Activated naive CD4-positive, alpha-beta T cell treated with anti-CD3 and anti-CD28 coated beads, Interleukin-2, amount 50 U/mL, for 24 hours (primary cell): Measurements from ENCODE around the gene GPATCH2.
"Not testable (repeated sequence)": the region's sequence is repeated elsewhere in the genome, so short reads cannot be mapped to it uniquely, and the experiment has no call there.

Experiments
- H3K27ac Mint-ChIP-seq: one replicate; pipeline ENCODE4 v1.8.0; 2021; ENCODE audit warnings: mild to moderate bottlenecking, mixed read lengths
- H3K27me3 Mint-ChIP-seq: one replicate; pipeline ENCODE4 v1.8.0; 2021; ENCODE audit warnings: mixed read lengths
- H3K36me3 Mint-ChIP-seq: one replicate; pipeline ENCODE4 v1.8.0; 2021; ENCODE audit warnings: mixed read lengths
- H3K4me1 Mint-ChIP-seq: one replicate; pipeline ENCODE4 v1.8.0; 2021; ENCODE audit warnings: mixed read lengths
- H3K4me3 Mint-ChIP-seq: one replicate; pipeline ENCODE4 v1.8.0; 2021; ENCODE audit warnings: mild to moderate bottlenecking, mixed read lengths
- H3K9me3 Mint-ChIP-seq: one replicate; pipeline ENCODE4 v1.8.0; 2021; ENCODE audit warnings: mixed read lengths

GPATCH2 gene

DNA sequence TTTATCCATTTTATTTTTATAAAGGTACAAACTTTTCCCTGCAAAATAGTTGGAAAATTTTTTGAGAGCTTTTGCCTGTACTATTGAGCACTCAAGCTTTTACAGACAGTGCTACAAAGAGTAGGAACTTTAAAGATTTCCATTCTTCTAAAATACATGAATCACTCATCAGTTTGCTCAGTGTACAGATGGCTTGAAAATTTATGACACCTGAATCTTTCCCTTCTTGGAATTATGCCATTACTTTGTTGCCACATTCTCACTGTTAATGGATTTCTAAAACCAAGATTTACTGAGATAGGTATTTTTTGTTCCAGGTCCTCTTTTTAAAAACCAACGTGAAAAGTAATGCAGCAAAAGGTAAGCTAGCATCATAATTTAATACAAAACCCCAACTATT is 76.0 kb downstream of the GPATCH2 start:
- Mint-ChIP-seq H3K27ac (no peak overlapping the region), H3K4me3 (no peak overlapping the region), H3K4me1 (no peaks in the 10 kb centered on the region), H3K27me3 (no peaks in the 10 kb centered on the region), H3K9me3 (no peaks in the 10 kb centered on the region), H3K36me3 (peaks cover 12% of the 10 kb centered on the region)

DNA sequence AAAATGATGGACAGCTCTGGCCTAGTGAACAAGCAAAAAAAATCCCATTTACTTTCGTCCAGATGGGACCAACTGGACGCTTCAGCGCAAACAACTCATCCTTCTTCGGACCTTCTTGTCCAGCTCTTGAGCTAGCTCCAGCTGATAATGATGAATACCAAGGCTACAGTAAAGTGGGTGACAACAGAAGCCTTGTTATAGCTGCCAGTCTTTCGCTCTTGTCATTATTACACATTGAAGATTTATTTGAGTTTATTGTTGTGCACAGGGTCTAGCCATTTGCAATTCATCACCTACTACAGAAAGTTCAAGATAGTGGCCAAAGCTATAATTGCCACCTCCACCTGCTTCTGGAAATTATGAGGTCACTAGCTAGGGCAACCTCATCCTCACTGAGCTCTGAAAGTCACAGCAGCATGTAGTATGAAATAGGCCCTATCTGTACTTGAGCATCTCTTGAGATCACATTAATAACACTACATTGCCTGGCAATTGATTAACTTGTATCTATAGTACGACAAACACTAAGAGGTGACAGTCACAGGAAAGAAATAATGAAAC is 76.9 kb downstream of the GPATCH2 start:
- H3K27me3 Mint-ChIP-seq, result no peaks in the 10 kb centered on the region
- no peaks in the 10 kb centered on the region for H3K4me1 Mint-ChIP-seq
- no peak overlapping the region for H3K4me3 Mint-ChIP-seq
- peaks cover 10% of the 10 kb centered on the region for H3K36me3 Mint-ChIP-seq
- H3K9me3 Mint-ChIP-seq, result peaks cover 5% of the 10 kb centered on the region
- no peak overlapping the region for H3K27ac Mint-ChIP-seq

DNA sequence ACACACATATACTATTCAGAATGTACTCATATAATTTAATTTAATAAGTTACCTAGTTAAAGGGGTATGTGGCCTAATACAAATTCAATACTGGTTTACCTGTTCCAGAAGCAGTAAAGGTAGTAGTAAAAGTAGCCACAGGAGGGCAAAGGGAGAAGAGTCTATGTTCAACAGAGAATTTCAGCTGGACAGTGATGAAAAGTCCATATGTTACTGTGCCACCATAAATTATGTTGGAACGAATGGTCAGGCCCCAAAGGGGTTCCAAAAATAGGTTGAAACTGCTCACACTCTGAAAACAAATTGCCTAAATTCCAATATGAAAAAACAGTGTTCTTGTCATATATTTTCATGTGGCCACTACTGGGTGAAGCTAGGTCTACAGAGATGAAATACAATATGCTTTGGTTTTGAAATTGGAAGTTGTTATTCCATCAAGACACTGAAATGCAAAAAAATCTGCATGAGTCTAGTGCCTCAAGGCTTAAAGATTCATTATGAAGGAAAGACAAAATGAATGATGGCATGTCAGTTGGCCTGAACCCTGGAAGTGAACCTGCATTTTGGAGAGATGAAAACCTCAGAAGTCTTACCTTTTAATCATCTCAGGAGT is 78.4 kb downstream of the GPATCH2 start:
- Mint-ChIP-seq H3K36me3 (peaks cover 14% of the 10 kb centered on the region), H3K9me3 (peaks cover 5% of the 10 kb centered on the region), H3K27me3 (no peaks in the 10 kb centered on the region), H3K27ac (no peak overlapping the region), H3K4me3 (no peak overlapping the region), H3K4me1 (no peaks in the 10 kb centered on the region)

DNA sequence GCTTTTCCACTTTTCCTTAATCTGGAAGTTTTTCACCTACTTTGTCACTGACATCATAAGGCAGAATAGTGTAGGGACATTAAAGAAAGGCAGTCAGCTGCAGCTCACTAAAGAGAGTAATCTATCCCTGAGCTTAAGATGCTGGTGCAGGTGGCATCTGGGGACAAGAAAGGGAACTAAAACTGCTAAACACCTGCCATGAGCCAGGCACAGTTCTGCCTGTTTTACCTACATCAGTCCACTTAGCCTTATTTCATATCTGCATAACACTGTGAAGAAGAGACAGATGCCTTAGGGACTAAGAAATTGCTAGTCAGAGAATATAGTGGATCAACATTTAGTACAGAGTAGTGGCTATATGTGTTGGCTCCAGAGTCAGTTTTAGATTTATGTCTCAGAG is 88.1 kb downstream of the GPATCH2 start:
- H3K4me1 Mint-ChIP-seq, result no peaks in the 10 kb centered on the region
- no peaks in the 10 kb centered on the region for H3K9me3 Mint-ChIP-seq
- H3K4me3 Mint-ChIP-seq, result no peak overlapping the region
- peaks cover 9% of the 10 kb centered on the region for H3K36me3 Mint-ChIP-seq
- H3K27ac Mint-ChIP-seq, result no peak overlapping the region
- no peaks in the 10 kb centered on the region for H3K27me3 Mint-ChIP-seq

DNA sequence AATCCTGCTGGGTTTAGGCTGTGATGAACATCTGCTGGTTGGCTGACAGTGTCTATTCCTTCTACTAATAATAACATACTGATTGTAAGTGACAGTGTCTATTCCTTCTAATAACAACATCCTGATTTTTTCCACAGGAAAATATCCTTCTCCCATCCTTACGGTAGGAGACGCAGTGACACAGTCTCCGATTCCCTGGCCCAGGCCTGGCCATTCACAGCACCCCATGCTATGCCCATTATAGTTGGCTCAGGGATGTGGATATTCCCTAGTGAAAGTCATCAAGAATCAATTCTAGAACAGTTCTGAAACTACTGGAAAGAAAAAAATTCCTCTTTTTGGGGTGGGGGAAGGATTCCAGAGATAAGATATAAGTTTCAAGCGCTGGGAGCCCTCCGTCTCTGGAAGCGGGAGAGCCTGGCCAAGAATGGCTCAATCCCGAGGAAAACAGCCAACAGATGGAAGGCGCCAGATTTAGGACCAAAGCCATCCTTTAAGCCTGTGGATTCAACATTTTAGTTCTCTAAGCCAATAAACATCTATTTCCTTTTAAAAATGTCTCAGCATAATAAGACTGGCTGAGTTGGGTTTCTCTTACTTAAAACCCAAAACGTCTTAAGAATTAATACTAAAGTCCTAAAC is 88.6 kb downstream of the GPATCH2 start:
- peaks cover 8% of the 10 kb centered on the region for H3K36me3 Mint-ChIP-seq
- no peaks in the 10 kb centered on the region for H3K27me3 Mint-ChIP-seq
- H3K4me3 Mint-ChIP-seq, result no peak overlapping the region
- H3K4me1 Mint-ChIP-seq, result no peaks in the 10 kb centered on the region
- H3K27ac Mint-ChIP-seq, result no peak overlapping the region
- no peaks in the 10 kb centered on the region for H3K9me3 Mint-ChIP-seq

DNA sequence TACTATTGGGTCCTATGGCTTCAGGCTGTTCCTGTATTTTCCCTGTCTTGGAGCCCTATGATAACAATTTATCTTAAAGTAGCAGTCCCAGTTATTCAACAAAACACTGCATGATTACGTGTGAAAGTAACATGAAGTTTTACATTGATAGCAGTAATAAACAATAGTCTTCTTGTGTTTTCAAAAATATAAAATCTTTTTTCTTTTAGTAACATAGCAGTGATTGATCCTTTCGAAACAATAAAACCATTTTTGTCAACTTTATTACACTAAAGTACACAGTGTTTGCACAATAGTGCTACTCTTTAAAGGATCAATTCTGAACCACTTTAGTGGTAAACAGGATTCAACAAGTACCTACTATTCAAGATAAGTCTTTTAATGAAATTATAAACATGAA is 90.6 kb downstream of the GPATCH2 start:
- H3K27ac Mint-ChIP-seq, result no peak overlapping the region
- no peaks in the 10 kb centered on the region for H3K27me3 Mint-ChIP-seq
- no peaks in the 10 kb centered on the region for H3K4me1 Mint-ChIP-seq
- no peaks in the 10 kb centered on the region for H3K9me3 Mint-ChIP-seq
- H3K4me3 Mint-ChIP-seq, result no peak overlapping the region
- H3K36me3 Mint-ChIP-seq, result peaks cover 3% of the 10 kb centered on the region

DNA sequence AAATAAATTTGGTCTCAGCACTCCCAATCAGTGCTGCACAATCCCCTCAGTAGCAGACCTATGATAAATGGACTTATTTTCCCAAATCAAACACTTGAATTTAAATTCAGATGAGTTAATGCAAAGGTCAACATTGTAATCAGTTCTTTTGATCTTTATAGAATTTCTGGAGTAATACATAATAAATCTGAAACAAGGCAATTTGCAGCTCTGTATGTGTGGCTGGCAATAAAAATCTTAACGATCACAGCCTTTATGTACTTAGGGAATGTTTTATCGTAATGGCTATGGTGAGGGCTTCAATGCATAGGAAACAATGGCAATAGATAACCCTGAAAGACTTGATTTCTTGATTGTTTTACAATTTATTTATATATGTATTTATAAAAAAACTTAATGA is 91.4 kb downstream of the GPATCH2 start:
- Mint-ChIP-seq H3K4me1 (no peaks in the 10 kb centered on the region), H3K36me3 (peaks cover 5% of the 10 kb centered on the region), H3K27ac (no peak overlapping the region), H3K9me3 (no peaks in the 10 kb centered on the region), H3K4me3 (no peak overlapping the region), H3K27me3 (no peaks in the 10 kb centered on the region)

DNA sequence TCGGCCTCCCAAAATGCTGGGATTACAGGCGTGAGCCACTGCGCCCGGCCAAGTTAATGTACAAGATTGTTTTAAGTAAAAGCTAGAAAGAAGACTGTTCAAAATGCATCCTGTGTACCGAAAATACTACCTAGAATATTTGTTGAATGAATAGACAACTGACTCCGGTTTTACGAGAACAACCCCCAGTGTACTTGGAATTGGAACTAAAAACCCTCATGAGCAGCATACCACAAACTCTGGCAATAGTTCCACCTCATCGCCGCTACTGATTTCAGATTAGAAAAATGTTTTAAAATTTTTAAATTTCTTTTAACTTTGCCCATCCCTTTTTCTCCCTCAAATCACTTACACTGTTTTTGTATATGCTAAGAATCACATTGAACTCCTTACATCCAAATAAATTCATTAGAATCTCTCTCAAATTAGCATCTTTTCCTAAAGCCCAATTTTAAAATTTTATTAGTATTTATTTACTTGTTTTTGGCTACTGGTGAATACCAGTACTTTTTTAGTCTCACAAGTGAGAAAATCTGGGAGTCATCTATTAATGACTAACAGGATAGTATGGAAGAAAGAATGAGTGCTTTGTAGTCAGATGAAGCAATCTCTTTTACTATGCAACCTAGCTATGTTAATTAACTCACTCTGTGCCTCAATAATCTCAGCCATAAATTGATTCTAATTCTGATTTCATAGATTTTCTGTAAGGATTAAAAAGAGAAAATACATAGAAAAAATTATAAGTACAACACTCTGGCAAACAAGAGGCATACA is 95.1 kb downstream of the GPATCH2 start:
- Mint-ChIP-seq H3K27me3 (no peaks in the 10 kb centered on the region), H3K9me3 (no peaks in the 10 kb centered on the region), H3K4me1 (no peaks in the 10 kb centered on the region), H3K27ac (no peak overlapping the region), H3K36me3 (peaks cover 6% of the 10 kb centered on the region), H3K4me3 (no peak overlapping the region)

DNA sequence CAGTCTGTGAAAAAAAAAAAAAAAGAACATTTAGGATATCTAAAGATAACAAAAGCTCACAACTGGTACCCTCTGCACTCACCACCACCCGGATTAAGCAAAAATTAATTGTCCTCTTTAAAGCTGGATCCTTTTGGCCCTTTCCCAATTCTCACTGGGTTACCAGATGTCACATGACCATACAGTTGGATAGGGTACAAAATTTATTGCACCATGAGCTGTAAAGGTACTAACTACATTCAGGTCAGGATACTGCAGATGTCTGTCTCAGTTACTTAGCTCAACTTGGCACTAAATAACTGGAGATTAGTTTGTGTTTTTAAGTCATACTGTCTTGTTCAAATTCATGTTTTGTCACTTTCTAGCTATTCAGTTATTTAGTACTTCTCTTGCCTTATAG is 96.3 kb downstream of the GPATCH2 start:
- Mint-ChIP-seq H3K4me1 (no peaks in the 10 kb centered on the region), H3K27me3 (no peaks in the 10 kb centered on the region), H3K27ac (no peak overlapping the region), H3K4me3 (no peak overlapping the region), H3K36me3 (peaks cover 10% of the 10 kb centered on the region), H3K9me3 (no peaks in the 10 kb centered on the region)

DNA sequence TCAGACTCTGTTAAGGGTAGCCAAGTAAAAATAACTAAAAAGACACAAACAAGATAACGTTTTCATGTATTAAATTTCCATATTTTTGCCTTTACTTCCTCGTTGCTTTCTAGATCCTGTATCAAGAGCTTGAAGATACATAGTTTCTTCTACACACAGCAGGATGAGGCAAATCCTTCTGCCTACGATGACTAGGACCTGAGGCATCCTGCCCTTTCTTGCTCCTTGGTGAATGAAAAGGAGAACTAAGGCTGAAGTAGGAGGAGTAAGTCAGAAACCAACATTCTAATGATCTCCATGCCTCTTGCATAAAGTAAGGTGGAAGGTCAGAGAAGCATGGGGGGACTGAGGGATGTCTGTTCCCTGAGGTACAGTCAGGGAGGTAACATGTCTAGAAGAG is 102.6 kb downstream of the GPATCH2 start:
- Mint-ChIP-seq H3K36me3 (peaks cover 15% of the 10 kb centered on the region), H3K27me3 (no peaks in the 10 kb centered on the region), H3K4me3 (no peak overlapping the region), H3K9me3 (no peaks in the 10 kb centered on the region), H3K27ac (no peak overlapping the region), H3K4me1 (no peaks in the 10 kb centered on the region)

DNA sequence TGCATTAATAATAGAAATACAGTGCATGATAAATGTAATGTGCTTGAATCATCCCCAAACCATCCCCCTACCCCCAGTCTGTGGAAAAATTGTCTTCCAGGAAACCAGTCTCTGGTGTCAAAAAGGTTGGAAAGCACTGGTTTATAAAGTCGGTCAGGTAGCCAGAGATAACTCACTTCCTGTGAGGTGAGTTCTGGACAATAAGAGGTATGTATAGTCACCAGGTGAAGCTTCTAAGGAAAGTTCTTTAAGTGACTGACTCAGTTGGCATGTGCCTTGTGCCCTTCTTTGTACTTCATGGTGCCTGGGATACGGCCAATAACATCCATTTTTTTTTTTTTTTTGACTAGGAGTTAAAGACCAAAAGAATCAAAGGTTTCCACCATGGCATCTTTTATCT is 103.7 kb downstream of the GPATCH2 start:
- H3K4me3 Mint-ChIP-seq, result no peak overlapping the region
- no peak overlapping the region for H3K27ac Mint-ChIP-seq

DNA sequence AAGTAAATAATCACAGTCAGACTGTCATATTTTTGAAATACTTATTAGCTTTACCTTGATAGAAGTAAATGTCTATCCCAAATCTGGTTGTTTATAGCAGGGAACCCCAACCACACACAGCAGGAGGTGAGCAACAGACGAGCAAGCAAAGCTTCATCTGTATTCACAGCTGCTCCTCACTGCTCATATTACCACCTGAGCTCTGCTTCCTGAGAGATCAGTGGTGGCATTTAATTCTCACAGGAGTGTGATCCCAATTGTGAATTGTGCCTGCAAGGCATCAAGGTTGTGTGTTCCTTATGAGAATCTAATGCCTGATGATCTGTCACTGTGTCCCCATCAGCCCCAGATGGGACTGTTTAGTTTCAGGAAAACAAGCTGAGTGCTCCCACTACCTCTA is 104.3 kb downstream of the GPATCH2 start:
- H3K27ac Mint-ChIP-seq, result no peak overlapping the region
- no peaks in the 10 kb centered on the region for H3K4me1 Mint-ChIP-seq
- no peaks in the 10 kb centered on the region for H3K27me3 Mint-ChIP-seq
- H3K36me3 Mint-ChIP-seq, result peaks cover 12% of the 10 kb centered on the region
- no peaks in the 10 kb centered on the region for H3K9me3 Mint-ChIP-seq
- no peak overlapping the region for H3K4me3 Mint-ChIP-seq

More for the DNA sequence above, 103.7 kb downstream of the GPATCH2 start:
- Mint-ChIP-seq H3K4me1 (no peaks in the 10 kb centered on the region), H3K9me3 (no peaks in the 10 kb centered on the region), H3K36me3 (peaks cover 15% of the 10 kb centered on the region), H3K27me3 (no peaks in the 10 kb centered on the region)

DNA sequence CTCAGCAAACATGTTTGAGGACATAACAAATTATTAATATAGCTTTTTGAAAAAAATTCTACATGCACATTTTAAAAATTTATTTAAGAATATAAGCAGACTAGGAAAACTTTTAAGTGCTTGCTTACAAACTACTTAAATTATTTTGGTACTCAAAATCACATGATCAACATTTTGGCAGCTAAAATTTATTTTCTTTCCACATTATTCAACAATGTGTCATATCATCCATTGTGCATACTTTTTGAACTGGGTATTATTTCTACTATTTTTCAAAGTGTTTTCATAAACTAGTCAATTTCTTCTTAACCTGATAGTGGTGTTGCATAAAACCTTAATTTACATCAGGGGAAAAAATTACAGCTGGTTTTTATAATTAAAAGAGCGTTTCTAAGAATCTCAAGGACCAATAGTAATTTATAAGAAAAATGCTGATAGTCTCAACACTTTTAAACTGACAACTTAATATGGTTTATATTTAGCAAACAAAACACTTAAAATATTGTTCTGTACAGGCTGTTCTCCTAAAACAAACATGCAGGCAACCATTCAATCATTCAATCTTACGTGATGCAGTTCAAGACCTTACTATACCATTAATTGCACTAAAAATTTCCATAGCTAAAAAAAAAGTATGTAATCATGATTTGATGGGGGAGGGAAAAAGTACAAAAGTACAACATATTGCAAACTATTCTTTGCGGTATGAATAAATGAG is 105.0 kb downstream of the GPATCH2 start:
- H3K27me3 Mint-ChIP-seq, result no peaks in the 10 kb centered on the region
- no peaks in the 10 kb centered on the region for H3K9me3 Mint-ChIP-seq
- H3K27ac Mint-ChIP-seq, result no peak overlapping the region
- H3K4me3 Mint-ChIP-seq, result no peak overlapping the region
- H3K4me1 Mint-ChIP-seq, result no peaks in the 10 kb centered on the region
- H3K36me3 Mint-ChIP-seq, result peaks cover 12% of the 10 kb centered on the region

DNA sequence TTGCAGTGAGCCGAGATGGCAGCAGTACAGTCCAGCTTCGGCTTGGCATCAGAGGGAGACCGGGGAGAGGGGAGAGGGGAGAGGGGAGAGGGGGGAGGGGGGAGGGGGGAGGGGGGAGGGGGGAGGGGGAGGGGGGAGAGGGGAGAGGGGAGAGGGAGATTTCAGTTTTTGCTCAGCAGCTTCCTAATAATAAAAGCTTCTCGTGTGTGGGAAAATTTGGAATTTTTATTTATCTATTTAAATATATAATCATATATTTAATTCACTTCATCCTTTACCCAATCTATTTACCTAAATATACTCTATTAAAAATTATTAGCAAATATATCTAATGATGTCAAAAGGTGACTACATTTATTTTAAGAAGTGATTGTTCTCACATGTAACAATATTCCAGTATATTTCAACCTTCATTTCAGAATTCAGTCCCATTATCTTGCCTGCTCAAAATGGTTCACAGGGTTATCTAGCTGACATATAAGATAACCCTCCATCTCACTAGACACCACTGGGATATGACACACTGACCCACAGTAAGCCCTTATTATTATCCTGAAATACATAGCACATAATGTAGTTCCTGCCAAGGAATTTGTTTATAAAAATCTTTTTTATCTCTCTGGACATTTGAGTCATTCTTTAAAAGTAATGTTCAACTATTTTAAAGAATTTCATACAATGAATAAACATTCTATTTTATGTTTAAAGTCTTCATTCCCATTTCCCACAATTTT is 105.9 kb downstream of the GPATCH2 start:
- Mint-ChIP-seq H3K27ac (no peak overlapping the region), H3K4me3 (no peak overlapping the region), H3K36me3 (peaks cover 9% of the 10 kb centered on the region), H3K27me3 (no peaks in the 10 kb centered on the region), H3K4me1 (no peaks in the 10 kb centered on the region), H3K9me3 (no peaks in the 10 kb centered on the region)

DNA sequence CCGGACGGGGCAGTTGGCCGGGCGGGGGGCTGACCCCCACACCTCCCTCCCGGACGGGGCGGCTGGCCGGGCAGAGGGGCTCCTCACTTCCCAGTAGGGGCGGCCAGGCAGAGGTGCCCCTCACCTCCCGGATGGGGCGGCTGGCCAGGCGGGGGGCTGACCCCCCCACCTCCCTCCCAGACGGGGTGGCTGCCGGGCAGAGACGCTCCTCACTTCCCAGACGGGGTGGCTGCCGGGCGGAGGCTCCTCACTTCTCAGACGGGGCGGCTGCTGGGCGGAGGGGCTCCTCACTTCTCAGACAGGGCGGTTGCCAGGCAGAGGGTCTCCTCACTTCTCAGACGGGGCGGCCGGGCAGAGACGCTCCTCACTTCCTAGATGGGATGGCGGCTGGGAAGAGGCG is 107.0 kb downstream of the GPATCH2 start:
- not testable (repeated sequence) for H3K36me3 Mint-ChIP-seq, H3K27me3 Mint-ChIP-seq, H3K4me3 Mint-ChIP-seq, H3K9me3 Mint-ChIP-seq, H3K27ac Mint-ChIP-seq, H3K4me1 Mint-ChIP-seq
